Panc1 (cell line): Measurements from ENCODE around the gene CRELD2. TPM values are rescaled to one million over a fixed set of nuclear protein-coding genes. Genes with fewer than 3 reads are reported as not detected.

Experiments
- ATAC-seq: fragments of 200-7000 bp; cut with Tn5 transposase; 2 replicates; pipeline ENCODE4 v1.9.1; 2020; ENCODE audit warnings: mild to moderate bottlenecking, moderate library complexity
- BruUV-seq: library from RNA; stranded (reverse); fragments of 400-500 nt; replicated peaks from 2 replicates; lab custom pipeline; 2021; lab: Mats Ljungman, UMichigan
- CTCF ChIA-PET: fragments of 300-600 bp; sonication (Branson Sonifier 250); formaldehyde crosslinking; loops from one replicate; lab custom pipeline; 2022; ENCODE audit warnings: antibody characterized with exemption; lab: Charles Lee
- POLR2A ChIA-PET: fragments of 300-600 bp; sonication (Branson Sonifier 250); formaldehyde crosslinking; loops from one replicate; lab custom pipeline; 2022; ENCODE audit warnings: antibody characterized with exemption; lab: Charles Lee
- DNase-seq: peaks from one replicate; pipeline ENCODE4 v3.0.0-alpha.2; 2010; ENCODE audit warnings: low read depth, low spot score
- H3K27ac ChIP-seq: 2 replicates; pipeline ENCODE4 v1.5.1; 2011; ENCODE audit warnings: mild to moderate bottlenecking, low read length, inconsistent platforms
- H3K27me3 ChIP-seq: fragments of 200-500 bp; sonication (Bioruptor generic); 2 replicates; pipeline ENCODE4 v1.6.0; 2014; ENCODE audit warnings: low read length, inconsistent platforms; ENCODE audit not compliant: control insufficient read depth, insufficient read depth
- H3K36me3 ChIP-seq: fragments of 200-500 bp; sonication (Bioruptor generic); 2 replicates; pipeline ENCODE4 v1.5.1; 2014; ENCODE audit warnings: inconsistent platforms, mild to moderate bottlenecking, low read length, moderate library complexity; ENCODE audit not compliant: control insufficient read depth, insufficient read depth
- H3K4me1 ChIP-seq: 2 replicates; pipeline ENCODE4 v1.5.1; 2011; ENCODE audit warnings: inconsistent platforms, mild to moderate bottlenecking, low read length, moderate library complexity; ENCODE audit not compliant: control insufficient read depth, insufficient read depth
- H3K4me3 ChIP-seq, 2 experiments: 2 replicates each; pipeline ENCODE4 v1.5.1; 2011 to 2012; ENCODE audit warnings: low read depth in 2 of 2, low read length in 2 of 2, mild to moderate bottlenecking in 2 of 2, inconsistent platforms in 1 of 2, moderate library complexity in 1 of 2
- H3K9me3 ChIP-seq: fragments of 200-500 bp; sonication (Bioruptor generic); 2 replicates; pipeline ENCODE4 v1.5.1; 2014; ENCODE audit warnings: low read depth, mild to moderate bottlenecking, inconsistent platforms, low read length, moderate library complexity; ENCODE audit not compliant: control insufficient read depth, insufficient read depth
- CTCF ChIP-seq: fragments of 450-650 bp; IDR thresholded peaks from 2 replicates; pipeline ENCODE4 v1.5.1; 2017; ENCODE audit warnings: mild to moderate bottlenecking
- POLR2AphosphoS5 ChIP-seq: IDR thresholded peaks from 2 replicates; pipeline ENCODE4 v1.6.1; 2012; ENCODE audit warnings: mild to moderate bottlenecking, low read depth, low read length, moderate library complexity
- REST ChIP-seq, 2 experiments: IDR thresholded peaks; 2 replicates each; pipeline ENCODE4 v1.6.1; 2011 to 2012; ENCODE audit warnings: low read depth in 2 of 2, control low read depth in 1 of 2, low read length in 1 of 2, mild to moderate bottlenecking in 1 of 2, moderate library complexity in 1 of 2; ENCODE audit not compliant: insufficient read depth in 1 of 2
- SIN3A ChIP-seq: IDR thresholded peaks from 2 replicates; pipeline ENCODE4 v1.6.1; 2012; ENCODE audit warnings: low read depth, mild to moderate bottlenecking, low read length, moderate library complexity, borderline replicate concordance; ENCODE audit not compliant: insufficient read depth
- TCF7L2 ChIP-seq: IDR thresholded peaks from 2 replicates; pipeline ENCODE4 v1.6.1; 2011; ENCODE audit warnings: mild to moderate bottlenecking, low read depth, low read length, inconsistent platforms
- in situ Hi-C: cut with HindIII; loops from 2 replicates; pipeline ENCODE4 v1.10.0; 2016; ENCODE audit warnings: low sequenced_read_pairs, low pct_unique_long_range_greater_than_20kb
- intact Hi-C: fragments of 100-400 bp; cut with micrococcal nuclease; formaldehyde crosslinking; loops from one replicate; pipeline ENCODE4 v1.10.0; 2022; ENCODE audit not compliant: unreplicated experiment
- total RNA-seq: library from RNA; stranded (reverse); gene quantifications from one replicate; pipeline ENCODE4 v1.2.1, GENCODE V29; 2021; ENCODE audit not compliant: unreplicated experiment

The CRELD2 gene
- total RNA-seq, 1 experiment from 2014 or later, result 59.7 TPM

- POLR2A ChIA-PET, result no interaction called here
- peak; percentile 85 for DNase-seq
- H3K9me3 ChIP-seq, result no peaks in the 10 kb centered on the region
- TF ChIP-seq TCF7L2 (peak; percentile 47; the same call in 1 of the 2 replicates), SIN3A (no peak), REST (IDR thresholded peaks at IDR 0.05; ENCODE audit: insufficient read depth in 1 of 2, low read depth in 2 of 2, low read length in 1 of 2) (no peak), POLR2AphosphoS5 (peak; percentile 65), CTCF (no peak)
- H3K27ac ChIP-seq, result peak overlapping the region; percentile 71
- peak; percentile 85 for ATAC-seq
- CTCF ChIA-PET, result interaction anchor here (1.1 kb wide), 1 partner anchor 60 kb away, joined by 3 read pairs; no protein-coding TSS in a partner anchor
- peaks cover 44% of the 10 kb centered on the region for H3K4me1 ChIP-seq
- in situ Hi-C loops (no loop called here), intact Hi-C loops (no loop called here)
- H3K36me3 ChIP-seq, result no peaks in the 10 kb centered on the region
- H3K27me3 ChIP-seq, result no peaks in the 10 kb centered on the region
- BruUV-seq, result no TSS peak
- H3K4me3 ChIP-seq, result peak overlapping the region; percentile 34 to 41
Observed at GRCh38 chr22:49970528-49971231, 52.2 kb downstream of the CRELD2 start.

- ChIA-PET CTCF (no interaction called here), POLR2A (no interaction called here)
- TF ChIP-seq POLR2AphosphoS5, result no peak
- TF ChIP-seq SIN3A, result no peak
- no peak for TF ChIP-seq CTCF
- Histone ChIP-seq H3K4me1 (peaks cover 40% of the 10 kb centered on the region), H3K4me3 (peak overlapping the region; percentile 34 to 41), H3K36me3 (no peaks in the 10 kb centered on the region), H3K27me3 (no peaks in the 10 kb centered on the region), H3K27ac (peak overlapping the region; percentile 71), H3K9me3 (no peaks in the 10 kb centered on the region)
- ATAC-seq (peak; percentile 44), DNase-seq (no peak)
- in situ Hi-C loops (no loop called here), intact Hi-C loops (no loop called here)
- TSS peak; percentile 78 for BruUV-seq
Observed at GRCh38 chr22:49971232-49972162, 53.1 kb downstream of the CRELD2 start.
